ENCODE measurements around the gene LTBP1. TPM values are rescaled to one million over a fixed set of nuclear protein-coding genes. Genes with fewer than 3 reads are reported as not detected.

The LTBP1 gene
- total RNA-seq, 1 donor from 2014 or later, result 102 TPM

GRCh38 chr2:33420726-33421125, 474.0 kb downstream of the LTBP1 start:
- H3K4me1 Mint-ChIP-seq (ENCODE audit: unreplicated experiment), result peaks cover 14% of the 10 kb centered on the region
- peaks cover 2% of the 10 kb centered on the region for H3K9me3 Mint-ChIP-seq (ENCODE audit: unreplicated experiment)
- no peaks in the 10 kb centered on the region for H3K27me3 Mint-ChIP-seq (ENCODE audit: unreplicated experiment)
- no peaks in the 10 kb centered on the region for H3K36me3 Mint-ChIP-seq (ENCODE audit: unreplicated experiment)
- no peak overlapping the region for H3K27ac Mint-ChIP-seq (ENCODE audit: unreplicated experiment)
- DNase-seq (ENCODE audit: extremely low spot score, unreplicated experiment), result no peak
- no peak overlapping the region for H3K4me3 Mint-ChIP-seq (ENCODE audit: unreplicated experiment)
- no peak for TF ChIP-seq CTCF (IDR thresholded peaks at IDR 0.05)

- H3K27me3 Mint-ChIP-seq (ENCODE audit: unreplicated experiment), result no peaks in the 10 kb centered on the region
- peaks cover 4% of the 10 kb centered on the region for H3K9me3 Mint-ChIP-seq (ENCODE audit: unreplicated experiment)
- no peak for TF ChIP-seq CTCF (IDR thresholded peaks at IDR 0.05)
- H3K4me3 Mint-ChIP-seq (ENCODE audit: unreplicated experiment), result no peak overlapping the region
- no peak for DNase-seq (ENCODE audit: extremely low spot score, unreplicated experiment)
- H3K27ac Mint-ChIP-seq (ENCODE audit: unreplicated experiment), result no peak overlapping the region
- peaks cover 21% of the 10 kb centered on the region for H3K4me1 Mint-ChIP-seq (ENCODE audit: unreplicated experiment)
- no peaks in the 10 kb centered on the region for H3K36me3 Mint-ChIP-seq (ENCODE audit: unreplicated experiment)
Observed at GRCh38 chr2:33421820-33422219, 475.1 kb downstream of the LTBP1 start.

GRCh38 chr2:33425161-33425560, 478.4 kb downstream of the LTBP1 start:
- Mint-ChIP-seq H3K4me1 (ENCODE audit: unreplicated experiment) (peaks cover 14% of the 10 kb centered on the region), H3K4me3 (ENCODE audit: unreplicated experiment) (no peak overlapping the region), H3K9me3 (ENCODE audit: unreplicated experiment) (peaks cover 4% of the 10 kb centered on the region), H3K36me3 (ENCODE audit: unreplicated experiment) (no peaks in the 10 kb centered on the region), H3K27me3 (ENCODE audit: unreplicated experiment) (no peaks in the 10 kb centered on the region), H3K27ac (ENCODE audit: unreplicated experiment) (no peak overlapping the region)
- no peak for TF ChIP-seq CTCF (IDR thresholded peaks at IDR 0.05)
- no peak for DNase-seq (ENCODE audit: extremely low spot score, unreplicated experiment)

GRCh38 chr2:33425586-33426031, 478.9 kb downstream of the LTBP1 start:
- Mint-ChIP-seq H3K4me3 (ENCODE audit: unreplicated experiment) (no peak overlapping the region), H3K27ac (ENCODE audit: unreplicated experiment) (no peak overlapping the region), H3K9me3 (ENCODE audit: unreplicated experiment) (peaks cover 4% of the 10 kb centered on the region), H3K4me1 (ENCODE audit: unreplicated experiment) (peaks cover 14% of the 10 kb centered on the region), H3K36me3 (ENCODE audit: unreplicated experiment) (no peaks in the 10 kb centered on the region), H3K27me3 (ENCODE audit: unreplicated experiment) (no peaks in the 10 kb centered on the region)
- DNase-seq (ENCODE audit: extremely low spot score, unreplicated experiment), result no peak
- TF ChIP-seq CTCF (IDR thresholded peaks at IDR 0.05), result no peak

GRCh38 chr2:33426666-33427231, 480.0 kb downstream of the LTBP1 start:
- DNase-seq (ENCODE audit: extremely low spot score, unreplicated experiment), result no peak
- no peak for TF ChIP-seq CTCF (IDR thresholded peaks at IDR 0.05)
- no peak overlapping the region for H3K4me3 Mint-ChIP-seq (ENCODE audit: unreplicated experiment)
- no peaks in the 10 kb centered on the region for H3K27me3 Mint-ChIP-seq (ENCODE audit: unreplicated experiment)
- H3K9me3 Mint-ChIP-seq (ENCODE audit: unreplicated experiment), result peaks cover 4% of the 10 kb centered on the region
- no peaks in the 10 kb centered on the region for H3K36me3 Mint-ChIP-seq (ENCODE audit: unreplicated experiment)
- peak overlapping the region; percentile 60 for H3K27ac Mint-ChIP-seq (ENCODE audit: unreplicated experiment)
- H3K4me1 Mint-ChIP-seq (ENCODE audit: unreplicated experiment), result peaks cover 11% of the 10 kb centered on the region

Measured in osteocyte (in vitro differentiated cells).